GM19238 (cell line): ENCODE measurements around the gene SYNJ2.

Experiments
- DNase-seq: peaks from one replicate; pipeline ENCODE4 v3.0.0; 2011; ENCODE audit warnings: low spot score; ENCODE audit not compliant: insufficient read length

SYNJ2 gene

DNA sequence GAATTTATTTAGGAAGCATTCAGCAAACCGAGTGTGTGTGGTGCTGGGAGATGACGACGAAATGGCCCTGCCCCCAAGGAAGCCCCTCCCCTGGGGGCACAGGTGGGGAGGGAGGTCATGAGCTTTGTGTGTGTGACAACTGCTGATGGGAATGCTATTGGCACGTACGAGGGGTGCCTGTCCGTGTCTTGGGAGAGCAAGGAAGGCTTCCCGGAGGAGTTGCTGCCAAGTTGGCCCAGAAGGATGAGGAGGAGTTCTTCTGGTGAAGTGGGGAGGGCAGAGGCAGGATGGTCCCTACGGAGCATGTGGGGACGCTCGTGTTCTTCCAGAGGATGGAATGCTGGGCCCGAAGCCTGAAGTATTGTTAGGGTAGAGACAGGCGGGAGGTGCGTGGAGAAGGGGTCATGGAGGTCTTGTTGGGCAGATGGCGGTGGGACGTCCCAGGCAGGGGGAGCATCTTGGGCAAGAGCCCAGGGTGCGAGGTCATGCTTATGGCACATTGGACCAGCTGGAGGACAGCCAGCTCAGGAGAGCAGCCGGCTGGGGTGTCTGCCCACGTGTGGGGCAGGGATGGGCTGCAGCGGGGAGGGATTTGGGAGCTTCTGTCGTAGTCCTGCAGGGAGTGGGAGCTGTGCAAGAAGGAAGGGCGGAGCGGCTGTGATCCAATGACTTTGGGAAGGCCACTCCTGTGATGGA, 46.1 kb downstream of the SYNJ2 start:
- no peak for DNase-seq

DNA sequence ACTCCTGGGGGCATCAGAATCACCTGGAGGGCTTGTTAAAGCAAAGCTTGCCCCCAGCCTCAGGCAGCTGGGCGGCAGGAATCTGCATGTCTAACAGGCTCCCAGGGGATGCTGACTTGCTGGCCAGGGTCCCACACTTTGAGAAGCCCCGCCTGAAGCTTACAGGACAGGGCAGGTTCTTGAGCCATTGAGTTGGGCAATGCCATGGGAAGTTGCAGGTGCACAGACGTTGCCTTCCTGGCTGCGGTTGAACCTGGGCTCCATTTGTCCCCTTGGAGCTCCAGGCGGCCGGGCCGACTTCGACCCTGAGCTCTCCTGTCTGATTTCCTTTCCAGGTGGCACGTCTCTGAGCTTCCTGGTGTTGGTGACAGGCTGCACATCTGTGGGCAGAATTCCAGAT, 46.8 kb downstream of the SYNJ2 start:
- DNase-seq: no peak

DNA sequence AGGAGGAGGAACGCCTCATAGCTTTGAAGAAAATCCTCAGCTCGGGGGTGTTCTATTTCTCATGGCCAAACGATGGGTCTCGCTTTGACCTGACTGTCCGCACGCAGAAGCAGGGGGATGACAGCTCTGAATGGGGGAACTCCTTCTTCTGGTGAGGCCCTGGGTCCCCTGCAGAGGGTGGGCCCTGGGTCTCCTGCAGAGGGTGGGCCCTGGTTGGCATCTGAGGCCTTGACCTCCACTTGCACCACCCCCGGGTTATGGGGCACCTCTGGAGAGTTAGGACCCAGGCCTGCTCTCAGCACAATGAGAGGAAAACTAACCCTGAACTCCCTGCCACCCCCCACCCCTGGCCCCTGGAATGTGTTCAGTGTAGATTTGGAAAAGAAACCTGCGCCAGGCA, 47.2 kb downstream of the SYNJ2 start:
- DNase-seq: no peak

DNA sequence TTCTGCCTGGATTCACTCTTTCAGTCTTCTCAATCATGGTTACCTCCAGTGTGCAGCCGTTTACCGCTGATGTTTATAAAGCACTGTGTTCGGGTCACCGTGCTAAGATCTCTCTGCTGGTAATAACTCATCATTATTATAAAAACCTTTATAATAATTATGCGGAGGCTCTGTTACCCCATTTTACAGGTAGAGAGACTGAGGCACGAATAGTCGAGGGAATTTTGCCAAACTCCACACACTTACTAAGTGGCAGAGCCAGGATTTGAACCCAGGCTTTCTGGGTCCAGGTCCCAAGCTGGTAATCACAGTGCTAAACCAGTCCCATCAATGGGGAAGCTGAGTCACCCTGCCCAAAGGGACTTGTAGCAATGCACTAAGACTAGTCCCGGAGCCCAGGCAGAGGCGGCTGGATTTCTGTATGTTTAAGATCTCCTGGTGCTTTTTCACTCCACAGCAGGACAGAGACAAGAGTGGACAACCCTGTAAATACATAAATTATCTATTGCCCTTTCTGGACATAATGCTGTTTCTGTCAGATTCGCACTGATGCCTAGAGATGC, 48.1 kb downstream of the SYNJ2 start:
- DNase-seq: no peak

DNA sequence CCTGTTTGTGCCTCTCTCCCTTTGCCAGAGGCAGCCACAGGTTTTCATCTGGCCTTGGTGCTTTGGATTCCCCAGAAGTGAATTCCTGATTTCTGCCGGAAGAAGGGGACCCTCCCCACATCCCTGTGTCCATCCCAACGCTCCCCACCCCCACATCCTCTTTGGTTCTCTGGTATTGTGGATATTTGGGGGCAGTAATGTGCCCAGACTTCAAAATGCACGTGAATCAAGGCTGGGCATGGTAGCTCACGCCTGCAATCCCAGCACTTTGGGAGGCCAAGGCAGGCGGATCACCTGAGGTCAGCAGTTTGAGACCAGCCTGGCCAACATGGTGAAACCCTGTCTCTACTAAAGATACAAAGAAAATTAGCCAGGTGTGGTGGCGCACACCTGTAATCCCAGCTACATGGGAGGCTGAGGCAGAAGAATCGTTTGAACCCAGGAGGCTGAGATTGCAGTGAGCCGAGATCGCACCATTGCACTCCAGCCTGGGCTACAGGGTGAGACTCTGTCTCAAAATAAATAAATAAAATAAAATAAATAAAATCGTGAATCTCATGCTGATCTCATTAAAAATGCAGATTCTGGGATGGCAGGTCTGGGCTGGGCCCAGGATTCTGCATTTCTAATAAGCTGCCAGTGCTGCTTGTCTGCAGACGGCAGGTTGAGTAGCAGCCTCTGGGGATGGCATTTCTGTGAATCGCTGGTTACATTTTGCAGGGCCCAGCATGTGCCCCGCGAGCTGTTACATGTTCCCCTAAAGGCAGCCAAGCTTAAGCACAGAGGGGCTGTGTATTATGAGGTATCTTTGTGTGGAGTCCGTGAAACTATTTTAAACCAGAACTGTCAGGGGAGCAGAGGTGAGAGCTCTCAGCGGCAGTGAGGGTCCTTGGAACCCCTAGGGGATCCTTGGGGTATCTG, 49.0 kb downstream of the SYNJ2 start:
- DNase-seq: no peak

DNA sequence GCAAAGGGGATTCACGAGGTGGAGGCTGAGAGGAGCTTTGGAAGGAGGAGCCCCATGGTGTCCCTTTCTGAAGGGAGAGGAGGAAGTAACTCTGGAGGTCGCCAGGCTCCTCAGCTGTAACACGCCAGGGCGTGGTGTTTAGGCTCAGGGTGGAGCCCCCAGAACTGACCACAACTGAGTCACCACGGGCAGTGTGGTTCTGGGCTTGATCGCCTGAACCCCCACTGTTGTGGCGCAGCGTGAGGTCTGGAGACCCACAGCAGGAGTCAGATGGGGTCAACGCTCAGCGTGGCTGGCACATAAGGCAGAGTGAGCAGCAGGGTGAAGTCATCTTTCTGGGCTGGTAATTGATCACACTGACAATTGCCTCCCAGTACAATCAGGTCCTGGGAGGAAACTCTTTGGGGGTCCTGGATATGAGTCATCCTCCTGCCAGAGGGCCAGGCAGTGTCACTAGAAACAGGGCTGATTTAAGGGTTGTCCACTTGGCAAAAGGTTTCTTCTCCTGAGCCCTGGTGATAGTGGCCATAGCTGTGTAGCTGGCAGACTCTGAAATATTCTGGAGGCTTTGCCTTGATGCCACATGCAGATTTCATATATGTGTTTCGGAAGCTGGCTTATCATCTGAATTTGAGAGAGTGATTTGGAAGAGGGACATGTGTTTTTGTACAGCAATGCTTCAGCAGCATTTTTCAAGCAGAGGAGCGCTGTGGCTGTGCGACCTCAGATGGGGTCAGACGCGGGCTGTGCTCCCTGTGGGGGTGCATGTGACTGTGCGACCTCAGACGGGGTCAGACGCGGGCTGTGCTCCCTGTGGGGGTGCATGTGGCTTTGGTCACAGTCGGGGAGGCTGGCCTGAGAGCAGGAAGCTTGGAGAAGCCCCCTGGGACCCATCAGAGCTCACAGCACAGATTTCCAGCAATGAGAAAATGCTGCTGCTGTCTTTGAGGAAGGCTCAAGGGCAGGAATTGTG, 50.0 kb downstream of the SYNJ2 start:
- no peak for DNase-seq

DNA sequence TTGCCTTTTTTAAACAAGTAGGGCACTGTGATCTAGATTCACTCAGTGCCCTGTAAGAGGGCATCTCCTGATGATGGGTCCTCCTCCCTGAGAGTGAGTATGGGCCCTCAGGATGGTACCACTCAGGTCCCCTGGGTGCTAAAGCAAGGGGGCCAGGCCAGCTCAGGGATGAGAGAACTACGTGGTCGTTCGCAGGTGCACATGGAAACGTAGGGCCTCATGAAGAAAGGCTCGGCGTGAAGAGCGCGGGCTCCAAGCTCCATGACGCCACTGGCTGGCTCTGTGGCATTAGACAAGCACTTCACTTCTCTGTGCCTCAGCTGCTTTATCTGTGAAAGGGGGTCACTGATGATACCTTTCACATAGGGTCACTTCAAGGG, 50.7 kb downstream of the SYNJ2 start:
- DNase-seq: no peak

DNA sequence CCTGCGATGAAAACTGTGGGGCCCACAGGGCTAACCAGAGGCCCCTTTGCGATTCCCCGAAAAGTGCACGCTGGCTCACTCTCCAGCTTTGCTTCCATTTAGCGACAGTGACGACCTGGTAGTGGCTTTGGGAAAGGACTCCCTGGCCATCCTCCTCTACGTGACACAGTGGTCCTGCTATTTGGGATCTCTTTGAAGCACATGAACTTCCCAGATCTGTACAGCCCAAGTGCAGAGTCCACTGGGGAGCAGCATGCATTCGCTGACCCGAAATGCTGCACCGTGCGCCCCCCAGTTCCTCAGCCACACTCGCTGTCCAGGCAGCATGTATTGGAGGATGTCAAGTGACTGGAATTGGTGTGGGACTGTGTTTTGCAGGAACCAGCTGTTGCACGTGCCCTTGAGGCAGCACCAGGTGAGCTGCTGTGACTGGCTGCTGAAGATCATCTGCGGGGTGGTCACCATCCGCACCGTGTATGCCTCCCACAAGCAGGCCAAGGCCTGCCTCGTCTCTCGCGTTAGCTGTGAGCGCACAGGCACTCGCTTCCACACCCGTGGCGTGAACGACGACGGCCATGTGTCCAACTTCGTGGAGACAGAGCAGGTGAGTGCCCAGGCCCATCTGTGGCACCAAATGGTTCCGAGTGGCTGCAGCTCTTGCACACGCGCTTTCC, 51.6 kb downstream of the SYNJ2 start:
- no peak for DNase-seq

DNA sequence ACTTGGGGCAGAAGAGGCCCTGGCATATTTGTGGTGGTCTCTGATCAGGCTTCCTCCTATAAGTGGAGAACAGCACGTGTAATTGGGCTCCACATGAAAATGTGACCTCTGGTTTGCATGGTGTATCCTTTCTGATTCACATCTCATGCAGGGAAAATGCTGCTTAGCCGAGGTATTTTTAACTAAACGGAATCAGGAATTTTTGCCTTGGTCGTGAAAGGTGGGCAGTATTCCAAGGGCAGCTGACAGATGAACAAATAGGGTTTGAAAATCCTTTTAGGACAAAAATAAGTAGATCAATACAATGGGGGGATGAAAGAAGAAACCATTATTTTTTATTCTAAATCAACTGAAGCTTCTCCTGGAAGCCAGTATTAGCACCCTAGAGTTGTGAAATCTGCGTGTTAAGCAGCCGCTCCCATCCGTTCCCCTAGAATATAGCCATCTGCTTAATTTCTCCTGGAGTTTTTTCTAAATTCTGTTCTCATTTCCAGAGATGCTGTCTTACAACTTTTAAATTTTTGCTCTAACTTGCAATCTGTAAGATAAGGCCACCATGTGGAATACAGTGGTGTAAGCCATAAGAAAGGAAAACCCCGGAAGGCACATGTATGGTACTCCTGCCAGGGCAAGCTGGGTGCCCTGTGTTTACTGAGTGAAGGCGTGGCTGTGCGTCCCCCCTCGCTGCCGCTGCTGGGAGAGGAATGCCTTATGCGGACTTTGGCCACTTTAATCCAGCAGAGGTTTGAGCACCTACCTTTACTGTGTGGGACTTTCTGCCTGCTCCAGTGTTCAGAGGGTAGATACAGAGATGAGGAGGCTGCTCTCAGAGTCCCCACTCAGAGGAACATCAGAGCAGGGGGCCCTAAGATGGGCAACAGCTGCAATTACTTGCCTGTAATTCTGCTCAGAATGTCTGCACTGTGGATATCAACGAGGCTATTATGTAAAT, 52.4 kb downstream of the SYNJ2 start:
- no peak for DNase-seq

DNA sequence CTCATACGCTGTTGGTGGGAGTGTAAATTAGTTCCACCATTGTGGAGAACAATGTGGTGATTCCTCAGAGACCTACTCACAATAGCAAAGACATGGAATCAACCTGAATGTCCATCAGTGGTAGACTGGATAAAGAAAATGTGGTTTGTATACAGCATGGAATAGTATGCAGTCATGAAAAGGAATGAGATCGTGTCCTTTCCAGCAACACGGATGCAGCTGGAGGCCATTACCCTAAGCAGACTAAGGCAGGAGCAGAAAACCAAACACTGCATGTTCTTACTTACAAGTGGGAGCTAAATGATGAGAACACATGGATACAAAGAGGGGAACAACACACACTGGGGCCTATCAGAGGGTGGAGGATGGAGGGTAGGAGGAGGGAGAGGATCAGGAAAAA, 54.6 kb downstream of the SYNJ2 start:
- no peak for DNase-seq

DNA sequence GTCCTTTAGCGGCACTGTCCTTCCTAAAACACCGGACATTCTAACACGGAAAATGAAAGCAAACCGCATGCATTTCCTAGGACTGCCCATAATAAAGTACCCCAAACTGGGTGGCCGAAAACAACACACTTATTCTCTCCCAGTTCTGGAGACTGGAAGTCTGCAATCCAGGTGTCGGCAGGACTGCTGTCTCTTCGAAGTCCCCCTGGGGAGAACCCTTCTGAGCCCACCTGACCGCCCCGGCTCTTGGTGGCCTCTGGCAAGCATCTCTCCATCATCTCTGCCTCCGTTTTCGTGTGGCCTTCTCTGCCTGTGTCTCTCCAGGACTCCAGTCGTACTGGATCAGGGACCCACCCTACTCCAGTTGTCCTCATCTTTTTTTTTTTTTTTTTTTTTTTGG, 55.4 kb downstream of the SYNJ2 start:
- DNase-seq: no peak

DNA sequence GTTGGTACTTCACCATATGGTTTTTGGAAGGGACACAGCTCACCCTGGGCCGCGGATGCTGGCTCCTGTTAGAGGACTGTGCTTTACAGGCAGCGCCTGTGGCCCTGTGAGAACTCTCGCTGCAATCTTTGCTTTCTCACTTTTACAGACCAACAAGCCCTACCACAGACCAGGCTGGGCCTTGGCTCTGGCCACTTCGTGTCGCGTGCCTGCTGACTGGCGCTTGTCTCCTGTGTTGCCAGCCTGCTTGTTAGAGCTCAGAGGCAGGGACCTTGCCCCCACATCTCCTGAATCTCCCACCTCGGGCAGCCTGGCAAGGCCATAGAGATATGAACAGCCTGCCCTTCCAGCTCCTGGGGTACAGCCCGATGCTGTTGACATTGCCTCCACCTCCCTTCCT, 56.1 kb downstream of the SYNJ2 start:
- DNase-seq: no peak

DNA sequence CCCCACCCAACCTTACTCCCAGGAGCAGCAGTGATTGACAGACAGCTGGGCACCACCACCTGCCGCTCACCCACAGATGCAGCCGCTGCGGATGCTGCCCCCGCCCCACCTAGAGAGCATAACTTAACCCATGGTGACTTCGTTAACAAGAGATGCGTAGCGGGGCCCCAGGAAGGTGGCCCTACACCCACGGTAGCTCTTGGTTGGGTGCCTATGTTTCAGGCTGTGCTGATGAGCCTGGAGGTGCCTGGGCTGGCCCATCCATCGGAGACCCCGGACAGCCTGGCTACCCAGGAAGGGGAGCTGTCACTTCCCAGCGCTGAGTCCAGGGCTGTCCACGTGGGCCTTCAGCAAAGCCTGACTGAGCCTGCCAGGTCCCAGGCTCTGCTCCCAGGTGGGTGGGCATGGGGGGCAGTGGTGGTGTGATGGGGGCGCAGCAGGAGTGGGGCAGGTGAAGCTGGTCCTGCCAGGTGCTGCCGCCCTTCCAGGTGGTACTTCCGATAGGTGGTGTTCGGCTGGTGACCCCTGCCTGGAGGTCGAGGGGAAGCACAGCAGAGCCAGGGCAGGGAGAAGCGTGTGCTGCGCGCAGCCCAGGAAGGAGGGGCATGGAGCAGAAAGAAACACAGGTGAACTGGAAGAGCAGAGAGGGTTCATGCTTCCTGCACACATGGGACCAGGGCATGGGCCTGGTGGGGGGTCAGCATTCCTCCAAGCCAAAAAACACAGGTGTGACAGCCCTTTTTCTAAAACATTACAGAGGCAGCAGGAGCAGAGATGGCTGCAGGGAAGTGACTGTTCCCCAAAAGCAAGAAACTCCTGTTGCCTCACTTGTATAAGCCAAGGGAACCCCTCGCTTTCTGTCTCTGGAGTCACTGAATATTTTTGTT, 56.9 kb downstream of the SYNJ2 start:
- DNase-seq: no peak

DNA sequence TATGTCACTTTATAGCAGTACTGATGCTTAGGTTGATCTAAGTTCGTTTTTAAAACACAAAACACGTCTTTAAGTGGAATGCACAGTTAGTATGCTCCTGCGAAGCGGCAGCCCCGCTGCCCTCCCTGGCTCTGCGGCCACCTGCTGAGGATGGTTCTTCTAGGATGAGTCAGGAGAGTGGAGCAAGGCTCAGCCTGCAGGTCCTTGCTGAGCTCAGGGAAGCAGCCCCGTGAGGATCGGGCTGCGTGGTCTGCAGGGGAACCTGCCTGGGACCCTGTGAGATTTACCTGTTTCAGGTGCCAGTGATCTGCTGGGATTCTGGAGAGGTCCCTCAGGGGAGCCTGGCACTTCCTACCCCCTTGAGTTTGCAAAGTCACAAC, 57.5 kb downstream of the SYNJ2 start:
- no peak for DNase-seq

DNA sequence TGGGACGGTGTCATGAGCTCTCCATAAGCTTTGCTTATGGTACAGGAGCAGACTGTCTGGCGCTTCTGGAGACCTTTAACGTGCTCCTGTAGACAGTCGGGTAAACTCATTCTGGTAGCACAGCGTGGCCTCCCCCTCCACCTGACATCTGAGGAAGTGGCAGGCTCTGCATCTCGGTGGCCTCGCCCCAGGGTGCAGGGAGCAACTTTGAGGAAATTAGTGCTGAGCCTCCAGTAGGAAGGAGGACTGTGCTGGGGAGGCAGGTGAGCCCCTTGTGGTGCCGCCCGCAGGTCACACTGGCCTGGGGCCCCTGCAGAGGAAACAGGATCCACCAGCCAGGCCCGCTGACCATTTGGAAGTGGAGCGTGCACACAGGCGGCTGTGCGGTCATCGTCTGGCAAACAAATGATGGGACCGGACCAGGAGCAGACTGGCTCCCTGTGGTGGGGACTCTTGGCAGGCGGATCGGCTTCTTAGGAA, 57.9 kb downstream of the SYNJ2 start:
- no peak for DNase-seq

DNA sequence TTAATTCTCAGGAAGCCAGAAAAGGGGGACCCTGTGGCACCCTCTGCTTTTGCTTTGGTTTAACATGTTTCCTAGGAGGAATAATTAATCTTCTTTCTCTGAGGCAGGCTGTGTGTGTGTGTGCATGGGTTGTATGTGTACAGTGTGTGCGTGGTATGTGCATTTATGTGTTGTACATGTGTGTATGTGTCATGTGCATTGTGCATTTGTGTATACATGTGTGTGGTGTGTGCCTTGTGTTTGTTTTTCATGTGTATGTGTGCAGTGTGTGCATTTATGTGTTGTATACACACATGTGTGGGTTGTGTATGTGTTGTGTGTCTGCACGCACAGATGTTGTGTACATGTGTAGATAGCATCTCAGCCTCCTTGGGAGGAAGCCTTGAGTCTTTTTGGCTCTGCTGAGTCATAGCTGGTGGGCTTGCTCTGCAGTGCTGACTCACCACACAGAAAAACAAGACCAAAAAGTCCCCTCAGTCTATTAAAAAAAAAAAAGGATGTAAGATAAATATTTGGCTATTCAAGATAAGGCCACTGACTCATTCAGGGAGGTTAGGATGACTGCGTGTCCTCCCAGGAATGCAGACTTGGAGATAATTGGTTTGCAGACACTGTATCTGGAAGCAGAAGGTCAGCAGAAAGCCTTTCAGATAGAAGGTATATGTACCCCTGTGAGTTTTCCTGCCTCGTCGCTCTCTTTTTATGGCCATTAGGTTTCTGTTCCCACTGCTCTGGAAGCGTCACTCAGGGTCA, 58.6 kb downstream of the SYNJ2 start:
- DNase-seq: no peak

DNA sequence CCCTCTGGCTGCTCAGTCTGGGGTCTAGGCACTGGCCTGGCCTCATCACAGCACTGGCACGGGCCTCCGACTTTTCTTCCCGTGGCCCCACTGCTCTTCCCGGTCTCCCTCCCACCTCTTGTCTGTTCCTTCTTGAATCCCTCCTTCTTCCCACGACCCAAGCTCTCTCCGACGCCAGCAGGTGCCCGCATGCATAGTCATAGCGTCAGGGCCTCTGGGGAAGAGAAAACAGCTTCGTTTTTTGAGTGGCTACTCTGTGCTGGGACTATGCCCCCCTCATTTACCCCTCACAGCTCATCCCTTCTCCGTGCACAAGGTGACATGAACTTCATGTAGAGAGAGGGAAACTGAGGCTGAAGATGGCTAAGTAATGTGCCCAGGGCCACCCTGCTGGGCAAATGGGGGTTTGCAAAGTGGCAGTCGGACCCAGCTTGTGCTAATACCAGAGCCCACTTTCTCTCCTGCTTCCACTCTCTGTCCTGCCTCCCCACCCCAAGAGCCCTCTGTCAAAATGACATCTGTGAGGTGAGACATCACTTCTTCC, 59.2 kb downstream of the SYNJ2 start:
- DNase-seq: no peak

DNA sequence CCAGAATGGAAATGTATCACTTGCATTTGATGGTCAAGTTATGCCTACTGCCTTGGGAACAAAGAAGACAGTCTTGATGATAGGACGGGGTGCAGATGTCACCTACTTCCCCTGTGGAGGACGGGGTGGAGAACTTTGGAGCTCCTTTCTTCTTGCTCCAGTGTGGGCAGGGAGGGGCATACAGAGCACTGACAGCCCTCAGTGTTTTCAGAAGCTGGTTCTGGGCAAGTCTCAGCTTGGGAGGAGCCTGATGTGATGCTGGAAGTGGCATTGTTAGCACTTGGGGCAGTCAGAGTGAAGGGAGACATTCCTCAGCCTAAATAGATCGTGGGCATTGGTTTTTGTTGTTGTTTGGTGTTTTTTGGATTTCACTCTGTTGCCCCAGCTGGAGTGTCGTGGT, 59.7 kb downstream of the SYNJ2 start:
- no peak for DNase-seq
